Left forelimb (tissue), 1 donor: Measurements from ENCODE around the gene PCDH9.
"Not testable (repeated sequence)": the region's sequence is repeated elsewhere in the genome, so short reads cannot be mapped to it uniquely, and the experiment has no call there.

Experiments used
- DNase-seq: peaks from one replicate; pipeline ENCODE4 v3.0.0-alpha.2; 2018; ENCODE audit warnings: low spot score

The PCDH9 gene

GRCh38 chr13:66659701-66660467 is 570.3 kb downstream of the PCDH9 start:
- DNase-seq: no peak

GRCh38 chr13:66659286-66659685 is 570.9 kb downstream of the PCDH9 start:
- no peak for DNase-seq

GRCh38 chr13:66657165-66657881 is 572.8 kb downstream of the PCDH9 start:
- DNase-seq: no peak

GRCh38 chr13:66655847-66656454 is 574.2 kb downstream of the PCDH9 start:
- DNase-seq: no peak

GRCh38 chr13:66644855-66645460 is 585.2 kb downstream of the PCDH9 start:
- DNase-seq: no peak

- DNase-seq: no peak
Measured at GRCh38 chr13:66640231-66640630, 589.9 kb downstream of the PCDH9 start.

GRCh38 chr13:66639044-66639443 is 591.1 kb downstream of the PCDH9 start:
- DNase-seq: no peak

GRCh38 chr13:66635526-66635925 is 594.6 kb downstream of the PCDH9 start:
- DNase-seq: no peak

- no peak for DNase-seq
Measured at GRCh38 chr13:66634384-66634783, 595.8 kb downstream of the PCDH9 start.

GRCh38 chr13:66627512-66627911 is 602.6 kb downstream of the PCDH9 start:
- no peak for DNase-seq

GRCh38 chr13:66624302-66624701 is 605.8 kb downstream of the PCDH9 start:
- DNase-seq: no peak

- no peak for DNase-seq
Measured at GRCh38 chr13:66623129-66623820, 606.9 kb downstream of the PCDH9 start.

- DNase-seq: not testable (repeated sequence)
Measured at GRCh38 chr13:66621906-66622447, 608.2 kb downstream of the PCDH9 start.

GRCh38 chr13:66618702-66619101 is 611.4 kb downstream of the PCDH9 start:
- no peak for DNase-seq

GRCh38 chr13:66617786-66618185 is 612.4 kb downstream of the PCDH9 start:
- DNase-seq: no peak

GRCh38 chr13:66612983-66613382 is 617.2 kb downstream of the PCDH9 start:
- no peak for DNase-seq

GRCh38 chr13:66586489-66586888 is 643.6 kb downstream of the PCDH9 start:
- no peak for DNase-seq

GRCh38 chr13:66585669-66586203 is 644.4 kb downstream of the PCDH9 start:
- no peak for DNase-seq

GRCh38 chr13:66581675-66582074 is 648.5 kb downstream of the PCDH9 start:
- DNase-seq: no peak

GRCh38 chr13:66578305-66578704 is 651.8 kb downstream of the PCDH9 start:
- DNase-seq: no peak

- no peak for DNase-seq
Measured at GRCh38 chr13:66577358-66577757, 652.8 kb downstream of the PCDH9 start.
